HG03045 (cell line): ENCODE data around the gene TNS3.

Source experiments
- ATAC-seq: cut with Tn5 transposase; IDR thresholded peaks from one replicate; pipeline ENCODE4 v1.9.1; 2021; ENCODE audit warnings: mild to moderate bottlenecking, moderate library complexity; ENCODE audit not compliant: unreplicated experiment

Gene TNS3

GRCh38 chr7:47583739-47584535 is 2.0 kb upstream of the TNS3 start:
- no peak for ATAC-seq

- ATAC-seq = no peak
Measured at GRCh38 chr7:47582764-47583738, 1.1 kb upstream of the TNS3 start.

GRCh38 chr7:47581438-47581803 is 490 bp downstream of the TNS3 start:
- no peak for ATAC-seq

DNA sequence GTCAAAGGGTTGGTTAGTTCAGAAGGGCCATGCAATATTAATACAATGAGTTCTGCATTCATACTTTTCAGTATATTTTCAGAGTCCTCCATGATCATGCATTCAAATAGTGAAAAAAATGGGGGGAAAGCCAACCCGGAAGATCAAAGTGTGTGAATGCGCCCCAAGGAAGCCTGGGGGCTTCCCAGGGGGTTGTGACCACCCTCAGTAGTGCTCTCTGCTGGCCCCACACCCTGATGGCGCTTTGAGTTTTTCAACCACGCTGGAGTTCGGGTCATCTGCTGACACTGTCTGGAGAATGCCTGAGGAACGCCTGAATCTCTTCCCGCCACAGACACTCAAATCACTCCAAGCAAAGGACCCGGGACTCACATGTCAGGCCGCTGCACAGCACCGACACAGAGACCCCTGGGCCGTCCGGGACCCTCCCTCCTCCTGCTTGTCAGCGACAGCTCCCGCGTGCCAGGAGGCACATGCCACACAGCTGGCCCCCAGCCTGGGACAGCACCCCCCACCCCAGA is 1.0 kb downstream of the TNS3 start:
- no peak for ATAC-seq

- ATAC-seq = no peak
Measured at GRCh38 chr7:47580175-47580706, 1.7 kb downstream of the TNS3 start.

GRCh38 chr7:47579458-47579857 is 2.5 kb downstream of the TNS3 start:
- ATAC-seq = no peak

- ATAC-seq = no peak
Measured at GRCh38 chr7:47578579-47579270, 3.2 kb downstream of the TNS3 start.

GRCh38 chr7:47577321-47577919 is 4.5 kb downstream of the TNS3 start:
- ATAC-seq = no peak

GRCh38 chr7:47576866-47577306 is 5.0 kb downstream of the TNS3 start:
- no peak for ATAC-seq

GRCh38 chr7:47576031-47576865 is 5.7 kb downstream of the TNS3 start:
- ATAC-seq = no peak

GRCh38 chr7:47574482-47575329 is 7.2 kb downstream of the TNS3 start:
- ATAC-seq = peak; percentile 54

DNA sequence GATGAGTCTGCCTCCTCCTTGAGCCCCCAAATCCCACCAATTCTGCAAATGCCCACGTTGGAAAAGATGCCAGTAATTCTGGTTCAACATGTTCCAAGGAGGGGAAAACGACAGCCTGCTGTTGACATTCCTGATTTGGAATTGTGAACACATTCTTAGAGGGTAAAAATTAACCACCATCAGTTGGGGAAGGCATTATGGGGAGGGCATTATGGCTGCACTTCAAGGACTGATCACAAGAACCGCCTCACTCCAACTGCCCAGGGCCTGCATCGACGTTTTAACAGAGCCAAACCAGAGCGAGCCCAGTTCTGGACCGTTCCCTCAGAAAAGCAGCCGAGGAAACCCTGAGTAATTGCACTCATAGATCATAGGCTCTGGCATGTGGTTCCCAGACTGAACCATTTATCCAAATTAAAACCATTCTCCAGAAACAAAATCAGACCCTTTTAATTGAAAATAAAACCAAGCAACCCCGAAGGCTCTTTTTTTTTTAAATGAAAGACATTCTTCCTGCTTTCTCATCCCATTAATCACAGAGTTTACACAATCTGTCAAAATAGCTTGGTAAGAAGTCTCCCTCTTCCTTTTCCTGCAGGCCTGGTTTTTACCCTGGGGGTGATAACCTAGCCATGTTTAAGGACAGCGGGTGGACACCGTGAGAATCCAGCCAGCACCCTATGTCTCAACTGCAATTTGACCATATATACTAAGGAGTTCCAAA is 8.0 kb downstream of the TNS3 start:
- no peak for ATAC-seq

GRCh38 chr7:47572939-47573757 is 8.8 kb downstream of the TNS3 start:
- no peak for ATAC-seq

GRCh38 chr7:47572094-47572445 is 9.8 kb downstream of the TNS3 start:
- ATAC-seq = no peak

DNA sequence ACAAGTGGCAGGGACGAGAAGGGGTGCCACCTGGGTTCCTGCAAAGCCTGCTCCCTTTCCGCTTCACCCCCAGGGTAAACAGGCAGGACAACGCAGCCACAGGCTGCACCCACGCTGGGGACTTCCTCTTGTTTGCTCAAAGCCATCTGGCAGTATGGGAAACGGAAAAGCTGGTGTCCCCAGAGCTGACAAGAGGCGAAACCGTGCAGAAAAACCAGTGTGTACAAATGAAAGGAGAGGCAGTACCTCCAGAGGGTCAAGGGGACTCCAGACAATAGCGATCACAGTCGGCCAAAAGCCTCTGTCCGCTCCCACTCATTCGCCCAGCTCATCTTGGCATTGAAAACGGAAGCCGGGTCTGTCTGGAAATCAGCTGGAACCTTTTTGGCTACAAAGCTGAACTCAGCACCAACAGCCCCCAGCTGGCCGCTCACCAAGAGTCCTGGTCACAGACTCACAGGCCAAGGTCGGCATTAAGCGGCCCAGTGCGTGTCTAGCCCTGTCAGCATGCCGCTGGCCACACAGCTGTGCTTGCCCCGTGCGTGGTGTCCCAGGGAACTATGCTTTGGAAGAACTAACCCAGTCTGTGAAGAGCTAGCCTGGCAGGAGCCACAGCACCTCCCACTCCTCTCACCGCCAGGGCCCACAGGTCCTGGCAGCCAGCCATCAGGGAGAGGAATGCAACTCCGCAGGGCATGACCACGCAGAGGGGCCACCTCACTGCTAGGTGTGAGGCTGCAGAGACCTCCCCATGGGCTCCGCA is 10.4 kb downstream of the TNS3 start:
- ATAC-seq = no peak

GRCh38 chr7:47570649-47571050 is 11.3 kb downstream of the TNS3 start:
- ATAC-seq = no peak
